Neural cell (in vitro differentiated cells): ENCODE data around the gene VWA5B1. TPM values are rescaled to one million over a fixed set of nuclear protein-coding genes. Genes with fewer than 3 reads are reported as not detected.

ENCODE experiments used
- H2AFZ ChIP-seq: fragments of 200-600, 300-800 bp; sonication (generic), shearing (Covaris generic); 2 replicates; pipeline ENCODE4 v1.6.0; 2014; ENCODE audit warnings: low read depth, mild to moderate bottlenecking, antibody characterized with exemption, low read length, moderate library complexity
- H3F3A ChIP-seq: fragments of 200-600 bp; shearing (Covaris generic); 2 replicates; pipeline ENCODE4 v1.6.1; 2016; ENCODE audit warnings: mild to moderate bottlenecking, moderate library complexity, mixed read lengths, antibody characterized with exemption, low read length; ENCODE audit not compliant: insufficient read depth, poor library complexity, severe bottlenecking
- H3K27ac ChIP-seq: fragments of 200-600, 300-800 bp; sonication (generic), shearing (Covaris generic); 2 replicates; pipeline ENCODE4 v1.5.1; 2014; ENCODE audit warnings: mild to moderate bottlenecking, low read length, moderate library complexity
- H3K27me3 ChIP-seq: fragments of 300-800, 200-600 bp; sonication (generic), shearing (Covaris generic); 2 replicates; pipeline ENCODE4 v1.6.0; 2014; ENCODE audit warnings: mild to moderate bottlenecking, low read depth, low read length, moderate library complexity; ENCODE audit not compliant: insufficient read depth
- H3K36me3 ChIP-seq: fragments of 300-800, 200-600 bp; sonication (generic), shearing (Covaris generic); 2 replicates; pipeline ENCODE4 v1.5.1; 2014; ENCODE audit warnings: mild to moderate bottlenecking, antibody characterized with exemption, low read length, moderate library complexity; ENCODE audit not compliant: insufficient read depth
- H3K4me2 ChIP-seq: fragments of 300-800, 200-600 bp; sonication (generic), shearing (Covaris generic); 2 replicates; pipeline ENCODE4 v1.6.0; 2014; ENCODE audit warnings: mild to moderate bottlenecking, low read length
- H3K4me3 ChIP-seq: fragments of 300-800, 200-600 bp; sonication (generic), shearing (Covaris generic); 2 replicates; pipeline ENCODE4 v1.5.1; 2014; ENCODE audit warnings: mild to moderate bottlenecking, low read length, moderate library complexity
- H3K79me2 ChIP-seq: fragments of 200-600 bp; shearing (Covaris generic); replicated peaks from 2 replicates; pipeline ENCODE4 v1.6.0; 2014; ENCODE audit warnings: mild to moderate bottlenecking, low read length, moderate library complexity; ENCODE audit not compliant: insufficient read depth
- H3K9ac ChIP-seq: fragments of 300-800, 200-600 bp; sonication (generic), shearing (Covaris generic); 2 replicates; pipeline ENCODE4 v1.6.1; 2016; ENCODE audit warnings: mild to moderate bottlenecking, low read length, mixed read lengths
- H3K9me2 ChIP-seq: fragments of 200-600 bp; shearing (Covaris generic); 2 replicates; pipeline ENCODE4 v1.6.1; 2016; ENCODE audit warnings: mild to moderate bottlenecking, low read length, mixed read lengths; ENCODE audit not compliant: insufficient read depth
- H3K9me3 ChIP-seq: fragments of 200-600, 300-800 bp; sonication (generic), shearing (Covaris generic); 2 replicates; pipeline ENCODE4 v1.6.1; 2016; ENCODE audit warnings: mild to moderate bottlenecking, mixed run types, low read length, moderate library complexity, mixed read lengths
- H4K20me1 ChIP-seq: fragments of 200-600 bp; shearing (Covaris generic); 2 replicates; pipeline ENCODE4 v1.6.1; 2016; ENCODE audit warnings: mild to moderate bottlenecking, mixed run types; ENCODE audit not compliant: insufficient read depth
- CTCF ChIP-seq: fragments of 450-650 bp; IDR thresholded peaks from 2 replicates; pipeline ENCODE4 v1.5.1; 2014; ENCODE audit warnings: antibody characterized with exemption, mild to moderate bottlenecking, moderate library complexity; ENCODE audit not compliant: poor library complexity, severe bottlenecking
- EP300 ChIP-seq: fragments of 450-650 bp; conservative IDR thresholded peaks from 2 replicates; pipeline ENCODE4 v1.6.1; 2014; ENCODE audit warnings: antibody characterized with exemption, mild to moderate bottlenecking, moderate library complexity; ENCODE audit not compliant: poor library complexity, severe bottlenecking
- EZH2 ChIP-seq: fragments of 200-600, 300-800 bp; shearing (Covaris generic), sonication (generic); IDR thresholded peaks from 2 replicates; pipeline ENCODE4 v1.6.1; 2014; ENCODE audit warnings: antibody characterized with exemption, low read length, borderline replicate concordance, mild to moderate bottlenecking; ENCODE audit not compliant: insufficient read depth, poor library complexity, severe bottlenecking
- MXI1 ChIP-seq: fragments of 450-650 bp; conservative IDR thresholded peaks from 2 replicates; pipeline ENCODE4 v1.6.1; 2014; ENCODE audit warnings: antibody characterized with exemption, mild to moderate bottlenecking; ENCODE audit not compliant: poor library complexity, severe bottlenecking
- POLR2AphosphoS5 ChIP-seq: IDR thresholded peaks from 2 replicates; pipeline ENCODE4 v1.6.1; 2012
- RAD21 ChIP-seq: fragments of 450-650 bp; conservative IDR thresholded peaks from 2 replicates; pipeline ENCODE4 v1.6.1; 2014; ENCODE audit warnings: antibody characterized with exemption, mild to moderate bottlenecking, moderate library complexity
- REST ChIP-seq: IDR thresholded peaks from 2 replicates; pipeline ENCODE4 v1.6.1; 2012; ENCODE audit warnings: borderline replicate concordance
- SMC3 ChIP-seq: fragments of 450-650 bp; conservative IDR thresholded peaks from 2 replicates; pipeline ENCODE4 v1.6.1; 2014; ENCODE audit warnings: antibody characterized with exemption, mild to moderate bottlenecking, moderate library complexity; ENCODE audit not compliant: poor library complexity
- TAF1 ChIP-seq: IDR thresholded peaks from 2 replicates; pipeline ENCODE4 v1.6.1; 2012; ENCODE audit warnings: low read depth
- polyA plus RNA-seq: library from polyadenylated mRNA; depleted of rRNA; stranded (reverse); fragments of >200 nt; gene quantifications from 2 replicates; pipeline ENCODE4 v1.2.3, GENCODE V29; 2014

The VWA5B1 gene
- polyA plus RNA-seq, 1 donor from 2014 or later = 0.27 TPM

GRCh38 chr1:20329793-20330542 is 39.3 kb downstream of the VWA5B1 start:
- no peaks in the 10 kb centered on the region for H3K79me2 ChIP-seq
- TF ChIP-seq TAF1 (no peak), MXI1 (no peak), CTCF (no peak), REST (no peak), EP300 (no peak), EZH2 (no peak), POLR2AphosphoS5 (no peak), RAD21 (no peak), SMC3 (no peak)

GRCh38 chr1:20334103-20334502 is 43.4 kb downstream of the VWA5B1 start:
- TF ChIP-seq POLR2AphosphoS5 (no peak), REST (no peak), EP300 (no peak), EZH2 (no peak), MXI1 (no peak), CTCF (no peak), SMC3 (no peak), RAD21 (no peak), TAF1 (no peak)
- Histone ChIP-seq H3K27me3 (no peaks in the 10 kb centered on the region), H3K9me3 (no peaks in the 10 kb centered on the region), H3F3A (no peaks in the 10 kb centered on the region), H3K4me3 (no peak overlapping the region), H3K9me2 (no peaks in the 10 kb centered on the region), H4K20me1 (no peaks in the 10 kb centered on the region), H3K4me2 (no peak overlapping the region), H3K36me3 (no peaks in the 10 kb centered on the region), H3K79me2 (no peaks in the 10 kb centered on the region), H3K27ac (no peak overlapping the region), H3K9ac (no peak overlapping the region), H2AFZ (no peak overlapping the region)

More at GRCh38 chr1:20329793-20330542, 39.3 kb downstream of the VWA5B1 start:
- Histone ChIP-seq H4K20me1 (no peaks in the 10 kb centered on the region), H3K36me3 (no peaks in the 10 kb centered on the region), H3K9me2 (no peaks in the 10 kb centered on the region), H3K27ac (no peak overlapping the region), H2AFZ (no peak overlapping the region), H3K27me3 (no peaks in the 10 kb centered on the region), H3K9ac (no peak overlapping the region), H3F3A (no peaks in the 10 kb centered on the region), H3K4me3 (no peak overlapping the region), H3K9me3 (no peaks in the 10 kb centered on the region), H3K4me2 (no peak overlapping the region)
